NCI-H748 (cell line): ENCODE data around the gene CNTNAP2.

Experiments
- DNase-seq: peaks from one replicate; lab custom pipeline; 2025; ENCODE audit not compliant: unreplicated experiment; lab: John Stamatoyannopoulos, UW

Gene CNTNAP2

DNA sequence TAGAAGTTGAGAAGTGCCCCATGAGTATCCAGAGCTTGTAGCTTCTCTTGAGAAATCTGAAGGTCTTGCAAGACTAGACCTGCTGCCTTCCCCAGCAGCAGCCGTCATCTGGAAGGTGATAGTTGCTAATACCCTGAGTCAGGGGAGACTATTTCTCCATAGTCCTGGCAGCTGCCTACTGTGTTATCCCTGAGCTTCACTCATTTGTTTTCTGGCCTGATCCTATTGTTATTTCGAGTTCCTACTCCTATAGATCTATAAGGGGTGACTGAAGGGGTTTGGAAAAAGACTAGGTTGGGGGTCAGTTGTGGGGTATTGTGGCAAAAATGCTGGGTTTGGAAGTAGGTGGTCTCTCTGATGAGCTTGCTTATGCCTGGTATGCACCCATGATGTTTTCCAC, 297.8 kb downstream of the CNTNAP2 start:
- DNase-seq: no peak

GRCh38 chr7:146414937-146415336, 298.3 kb downstream of the CNTNAP2 start:
- no peak for DNase-seq

DNA sequence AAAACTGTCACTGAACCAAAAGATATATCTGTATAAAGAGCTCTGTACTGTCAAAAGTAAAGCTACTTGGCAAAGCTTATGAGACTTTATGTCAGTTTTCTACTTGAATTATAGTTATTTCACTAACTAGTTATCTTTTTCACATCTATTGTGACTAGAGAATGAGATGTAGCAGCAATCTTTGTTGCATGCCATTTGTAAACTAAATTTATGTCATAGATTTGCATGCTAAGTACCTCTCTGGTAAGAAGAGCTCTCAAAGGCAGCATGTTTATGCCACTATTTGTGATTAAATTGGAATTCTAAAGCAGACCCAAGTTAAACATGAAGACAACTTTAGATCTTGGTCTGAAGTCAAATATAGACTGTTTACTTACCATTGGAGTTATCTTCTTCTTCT, 300.6 kb downstream of the CNTNAP2 start:
- DNase-seq: no peak

- DNase-seq: no peak
Observed at GRCh38 chr7:146423446-146423845, 306.8 kb downstream of the CNTNAP2 start.

DNA sequence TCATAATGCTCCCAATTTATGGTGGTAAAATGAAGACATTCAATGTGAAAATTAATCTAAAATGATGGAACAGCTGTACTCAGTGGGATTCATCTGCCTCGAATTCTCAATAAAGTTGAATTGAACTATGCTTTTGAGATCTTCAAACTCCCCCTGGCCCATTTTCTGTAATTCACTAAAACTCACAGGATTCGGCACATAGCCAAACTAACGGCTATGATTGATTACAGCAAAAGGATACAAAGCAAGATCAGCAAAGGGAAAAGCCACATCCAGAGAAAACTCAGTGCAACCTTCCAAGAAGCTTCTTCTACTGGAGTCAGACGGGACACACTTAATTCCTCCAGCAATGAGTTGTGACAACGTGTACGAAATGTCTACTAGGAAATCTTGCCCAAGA, 307.5 kb downstream of the CNTNAP2 start:
- no peak for DNase-seq

GRCh38 chr7:146433501-146433900, 316.9 kb downstream of the CNTNAP2 start:
- DNase-seq: no peak

- DNase-seq: no peak
Observed at GRCh38 chr7:146443102-146443501, 326.5 kb downstream of the CNTNAP2 start.

DNA sequence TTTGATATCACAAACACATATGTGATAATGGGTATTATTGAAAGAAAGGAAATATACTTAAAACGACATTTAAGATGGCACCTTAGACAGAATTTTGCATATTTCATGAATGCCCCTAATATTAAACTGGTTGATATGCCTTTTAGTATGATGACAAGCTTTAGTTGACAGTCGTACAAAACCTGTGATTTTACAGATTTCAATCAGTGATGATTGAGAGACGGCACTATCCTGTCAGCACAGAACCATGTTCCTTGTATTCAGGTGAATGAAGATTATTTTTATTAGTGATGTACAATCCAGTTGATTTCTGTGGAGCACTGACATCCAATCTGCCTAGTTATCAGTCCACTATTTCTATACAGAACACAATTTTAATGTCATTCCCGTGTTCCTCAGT, 333.0 kb downstream of the CNTNAP2 start:
- DNase-seq: no peak

DNA sequence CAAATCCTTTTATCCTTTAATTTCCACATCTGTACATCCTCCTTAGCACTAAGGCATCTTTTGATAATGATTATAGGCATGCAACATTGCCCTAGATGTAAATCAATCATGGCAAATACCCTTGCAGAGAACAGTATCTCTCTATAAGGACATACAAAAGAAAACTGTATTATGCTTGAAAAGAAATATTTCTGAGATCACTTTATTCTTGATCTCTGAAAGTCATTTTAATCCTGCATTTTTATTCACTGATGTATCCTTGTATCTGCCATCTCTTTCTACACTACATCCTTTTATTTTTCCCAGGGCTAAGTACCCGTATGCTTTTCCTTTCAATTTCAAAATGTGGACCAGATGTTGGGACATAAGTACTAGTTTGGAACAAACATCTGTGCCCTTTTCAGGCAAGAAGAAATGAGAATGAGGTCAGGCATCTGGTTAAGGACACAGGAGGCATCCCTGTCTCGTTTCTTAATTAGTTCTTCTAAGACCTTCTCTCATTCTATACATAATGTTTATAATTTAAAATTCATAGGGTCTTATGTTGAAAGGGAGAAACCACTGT, 338.6 kb downstream of the CNTNAP2 start:
- DNase-seq: no peak

DNA sequence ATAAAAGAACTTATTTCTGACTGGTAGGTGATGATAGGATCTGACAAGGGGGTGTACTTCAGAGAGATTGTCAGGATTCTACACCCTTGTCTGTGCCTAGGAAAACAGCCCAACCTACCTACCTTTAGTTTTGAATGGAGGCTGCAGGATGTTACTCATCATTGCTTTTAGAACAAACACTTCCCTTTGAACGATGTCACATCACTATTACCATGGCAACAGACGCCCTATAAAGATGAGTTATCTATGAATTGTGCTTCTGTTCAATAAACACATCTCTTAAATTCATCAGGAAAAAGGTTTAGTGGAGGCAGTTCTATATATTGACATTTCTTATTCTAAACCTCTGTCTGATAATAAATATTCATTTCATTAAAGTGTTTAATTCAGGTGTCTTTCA, 362.4 kb downstream of the CNTNAP2 start:
- DNase-seq: peak; percentile 80

- no peak for DNase-seq
Observed at GRCh38 chr7:146486519-146486918, 369.9 kb downstream of the CNTNAP2 start.

- no peak for DNase-seq
Observed at GRCh38 chr7:146492017-146492416, 375.4 kb downstream of the CNTNAP2 start.

- no peak for DNase-seq
Observed at GRCh38 chr7:146494952-146495596, 378.5 kb downstream of the CNTNAP2 start.

DNA sequence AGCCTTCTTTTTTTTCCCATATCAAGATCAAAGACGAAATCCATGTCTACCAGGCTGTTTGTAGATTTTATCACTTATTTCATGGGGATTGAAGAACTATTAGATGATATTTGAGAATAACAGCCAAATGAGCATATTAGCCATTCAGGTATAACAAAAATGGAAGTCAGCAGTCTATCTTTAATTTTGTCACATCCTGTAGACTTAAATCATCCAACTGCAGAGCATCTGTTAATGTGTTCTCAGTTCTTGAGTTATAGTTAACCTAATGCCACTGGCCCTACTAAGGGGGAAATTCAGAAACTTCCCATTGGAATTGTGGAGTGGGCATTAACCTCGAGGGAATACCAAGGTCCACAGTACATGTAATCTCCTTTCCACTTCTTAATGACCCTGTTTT, 380.1 kb downstream of the CNTNAP2 start:
- no peak for DNase-seq

DNA sequence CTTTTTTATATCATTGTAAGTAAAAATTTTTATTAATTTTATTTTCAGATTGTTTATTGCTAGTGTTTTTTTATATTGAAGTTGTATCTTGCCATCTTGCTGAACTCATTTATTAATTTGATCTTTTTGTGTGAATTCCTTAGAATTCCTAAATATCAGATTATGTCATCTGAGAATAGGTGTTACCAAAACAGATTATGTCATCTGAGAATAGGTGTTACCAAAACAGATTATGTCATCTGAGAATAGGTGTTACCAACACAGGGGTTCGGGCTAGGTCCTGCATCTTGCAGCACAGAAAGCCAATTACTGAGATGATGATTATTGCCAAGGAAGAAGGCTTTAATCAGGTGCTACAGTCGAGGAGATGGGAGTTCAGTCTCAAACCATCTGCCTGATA, 383.4 kb downstream of the CNTNAP2 start:
- DNase-seq: no peak

- DNase-seq: peak; percentile 27
Observed at GRCh38 chr7:146503844-146504243, 387.2 kb downstream of the CNTNAP2 start.

GRCh38 chr7:146510088-146510680, 393.6 kb downstream of the CNTNAP2 start:
- DNase-seq: peak; percentile 28

DNA sequence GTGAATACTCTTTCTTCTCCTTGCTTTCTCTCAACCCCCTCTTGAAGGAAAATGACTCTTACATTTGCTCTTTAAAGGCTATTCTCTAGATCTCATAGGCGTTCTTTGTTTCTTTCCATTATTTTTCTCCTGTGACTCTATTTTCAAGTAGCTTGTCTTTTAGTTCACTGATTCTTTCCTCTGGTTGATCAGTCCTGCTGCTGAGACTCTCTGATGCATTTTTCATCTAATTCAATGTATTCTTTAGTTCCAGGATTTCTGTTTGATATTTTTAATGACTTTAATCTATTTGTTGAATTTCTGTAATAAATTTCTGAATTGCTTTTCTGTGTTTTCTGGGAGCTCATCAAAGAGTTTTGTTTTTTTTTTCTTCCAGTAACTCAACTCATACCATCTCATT, 397.7 kb downstream of the CNTNAP2 start:
- DNase-seq: no peak

DNA sequence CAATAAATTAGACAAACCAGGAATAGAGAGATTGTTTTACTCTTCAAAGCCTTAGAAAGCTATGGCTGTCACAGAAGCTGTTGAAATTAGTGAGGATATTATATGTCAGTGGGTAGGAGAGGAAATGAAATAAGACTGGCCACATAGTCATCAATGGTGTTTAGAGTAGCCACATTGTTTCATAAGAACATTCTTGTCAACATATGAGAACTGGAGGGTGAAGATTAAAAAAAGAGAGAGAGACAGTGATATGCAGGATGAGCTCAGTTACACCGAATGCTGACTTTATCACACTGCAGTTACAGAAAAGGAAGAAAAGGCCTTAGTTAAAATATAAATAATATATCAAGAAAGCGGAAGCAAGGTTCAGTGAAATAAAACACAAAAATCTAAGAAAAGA, 412.0 kb downstream of the CNTNAP2 start:
- no peak for DNase-seq

- DNase-seq: no peak
Observed at GRCh38 chr7:146539836-146540235, 423.2 kb downstream of the CNTNAP2 start.

- DNase-seq: no peak
Observed at GRCh38 chr7:146542101-146542500, 425.5 kb downstream of the CNTNAP2 start.

DNA sequence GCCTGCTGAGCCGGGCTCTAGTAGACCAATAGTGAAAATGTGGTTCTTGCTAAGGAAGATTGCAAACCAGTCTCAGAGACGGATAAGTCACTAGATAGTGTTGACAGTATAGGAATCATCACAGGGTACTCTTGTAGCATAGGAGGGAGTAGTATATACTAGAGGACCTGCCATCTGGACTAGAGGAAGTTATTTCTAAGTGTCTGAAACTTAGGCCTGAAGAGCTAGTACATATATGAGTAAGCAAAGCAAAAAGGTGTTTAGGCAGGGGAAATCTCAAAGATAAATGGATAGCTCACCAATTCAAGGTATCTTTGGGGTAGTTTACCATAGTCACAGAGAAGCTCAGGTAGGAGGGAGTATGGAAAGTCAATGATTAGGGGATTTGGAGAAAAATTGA, 428.1 kb downstream of the CNTNAP2 start:
- no peak for DNase-seq

DNA sequence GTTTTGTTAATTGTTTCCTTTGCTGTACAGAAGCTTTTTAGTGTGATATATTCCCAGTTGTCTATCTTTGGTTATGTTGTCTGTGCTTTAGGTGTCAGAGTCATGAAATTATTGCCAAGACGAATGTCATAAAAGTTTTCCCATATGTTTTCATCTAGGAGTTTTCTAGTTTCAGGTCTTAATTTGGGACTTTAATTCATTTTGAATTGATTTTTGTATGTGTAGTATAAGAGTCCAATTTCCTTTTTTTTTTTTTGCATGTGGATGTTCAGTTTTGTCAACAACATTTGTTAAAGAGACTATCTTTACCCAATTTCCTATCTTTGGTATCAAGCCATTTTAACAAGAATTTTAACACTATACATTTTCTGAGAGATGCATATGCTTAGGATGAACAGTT, 432.2 kb downstream of the CNTNAP2 start:
- no peak for DNase-seq
